MM.1S (cell line): ENCODE data around the gene GNAQ.

Experiments
- DNase-seq: peaks from one replicate; pipeline ENCODE4 v3.0.0-alpha.2; 2015
- H2AFZ ChIP-seq: fragments of 300-600 bp; sonication (generic); 2 replicates; pipeline ENCODE4 v1.6.0; 2016; ENCODE audit warnings: antibody characterized with exemption, low read length
- H3F3A ChIP-seq: fragments of 300-600 bp; sonication (generic); 2 replicates; pipeline ENCODE4 v1.6.1; 2016; ENCODE audit warnings: mild to moderate bottlenecking, antibody characterized with exemption, low read length, moderate library complexity, mixed read lengths; ENCODE audit not compliant: insufficient read depth
- H3K27ac ChIP-seq: fragments of 300-600 bp; sonication (generic); 2 replicates; pipeline ENCODE4 v1.5.1; 2016; ENCODE audit warnings: mild to moderate bottlenecking, low read length
- H3K27me3 ChIP-seq: fragments of 300-600 bp; sonication (generic); replicated peaks from 2 replicates; pipeline ENCODE4 v1.6.0; 2016; ENCODE audit warnings: low read length; ENCODE audit not compliant: insufficient read depth
- H3K36me3 ChIP-seq: fragments of 300-600 bp; sonication (generic); replicated peaks from 2 replicates; pipeline ENCODE4 v1.6.1; 2016; ENCODE audit warnings: mild to moderate bottlenecking, low read length, mixed read lengths; ENCODE audit not compliant: insufficient read depth
- H3K4me1 ChIP-seq: fragments of 300-600 bp; sonication (generic); 2 replicates; pipeline ENCODE4 v1.6.1; 2016; ENCODE audit warnings: low read length, mixed read lengths
- H3K4me2 ChIP-seq: fragments of 300-600 bp; sonication (generic); 2 replicates; pipeline ENCODE4 v1.6.0; 2016; ENCODE audit warnings: low read depth, low read length
- H3K4me3 ChIP-seq: fragments of 300-600 bp; sonication (generic); 2 replicates; pipeline ENCODE4 v1.5.1; 2016; ENCODE audit warnings: low read length, mixed read lengths
- H3K79me2 ChIP-seq: fragments of 300-600 bp; sonication (generic); 2 replicates; pipeline ENCODE4 v1.6.1; 2016; ENCODE audit warnings: mixed run types, low read length, mixed read lengths
- H3K9ac ChIP-seq: fragments of 300-600 bp; sonication (generic); 2 replicates; pipeline ENCODE4 v1.6.1; 2016; ENCODE audit warnings: low read length, mixed read lengths
- H3K9me2 ChIP-seq: fragments of 300-600 bp; sonication (generic); replicated peaks from 2 replicates; pipeline ENCODE4 v1.6.1; 2016; ENCODE audit warnings: mild to moderate bottlenecking, low read length, mixed read lengths; ENCODE audit not compliant: insufficient read depth
- H3K9me3 ChIP-seq: fragments of 300-600 bp; sonication (generic); replicated peaks from 2 replicates; pipeline ENCODE4 v1.6.1; 2016; ENCODE audit warnings: mild to moderate bottlenecking, low read length, mixed read lengths; ENCODE audit not compliant: insufficient read depth
- H4K20me1 ChIP-seq: fragments of 300-600 bp; sonication (generic); 2 replicates; pipeline ENCODE4 v1.6.1; 2016; ENCODE audit warnings: mild to moderate bottlenecking, low read length, moderate library complexity, mixed read lengths; ENCODE audit not compliant: insufficient read depth
- EZH2 ChIP-seq: fragments of 300-600 bp; sonication (generic); optimal IDR thresholded peaks from 2 replicates; pipeline ENCODE3; 2017; ENCODE audit warnings: low read depth, mild to moderate bottlenecking, antibody characterized with exemption, low read length, mixed read lengths
- EZH2phosphoT487 ChIP-seq: fragments of 300-600 bp; sonication (generic); IDR thresholded peaks from 2 replicates; pipeline ENCODE4 v1.6.1; 2018; ENCODE audit warnings: antibody characterized with exemption, low read length
- TF ChIP-seq, protein P1 (sequence below): fragments of 300-600 bp; sonication (generic); IDR thresholded peaks from 2 replicates; pipeline ENCODE4 v1.5.1; 2016; ENCODE audit warnings: antibody characterized with exemption, low read length, mixed read lengths

The GNAQ gene

GRCh38 chr9:77974434-77974833 lies 57.2 kb downstream of the GNAQ start:
- H3K27ac ChIP-seq: no peak overlapping the region
- no peak overlapping the region for H2AFZ ChIP-seq
- no peak overlapping the region for H3K9ac ChIP-seq
- H3K9me2 ChIP-seq: no peaks in the 10 kb centered on the region
- no peaks in the 10 kb centered on the region for H3K9me3 ChIP-seq
- no peaks in the 10 kb centered on the region for H4K20me1 ChIP-seq
- H3K4me2 ChIP-seq: no peak overlapping the region
- no peaks in the 10 kb centered on the region for H3K27me3 ChIP-seq
- no peak for DNase-seq
- no peaks in the 10 kb centered on the region for H3K36me3 ChIP-seq
- H3K79me2 ChIP-seq: no peaks in the 10 kb centered on the region
- H3F3A ChIP-seq: no peaks in the 10 kb centered on the region
- TF ChIP-seq EZH2 (no peak), EZH2phosphoT487 (no peak)
- TF ChIP-seq, protein P1, sequence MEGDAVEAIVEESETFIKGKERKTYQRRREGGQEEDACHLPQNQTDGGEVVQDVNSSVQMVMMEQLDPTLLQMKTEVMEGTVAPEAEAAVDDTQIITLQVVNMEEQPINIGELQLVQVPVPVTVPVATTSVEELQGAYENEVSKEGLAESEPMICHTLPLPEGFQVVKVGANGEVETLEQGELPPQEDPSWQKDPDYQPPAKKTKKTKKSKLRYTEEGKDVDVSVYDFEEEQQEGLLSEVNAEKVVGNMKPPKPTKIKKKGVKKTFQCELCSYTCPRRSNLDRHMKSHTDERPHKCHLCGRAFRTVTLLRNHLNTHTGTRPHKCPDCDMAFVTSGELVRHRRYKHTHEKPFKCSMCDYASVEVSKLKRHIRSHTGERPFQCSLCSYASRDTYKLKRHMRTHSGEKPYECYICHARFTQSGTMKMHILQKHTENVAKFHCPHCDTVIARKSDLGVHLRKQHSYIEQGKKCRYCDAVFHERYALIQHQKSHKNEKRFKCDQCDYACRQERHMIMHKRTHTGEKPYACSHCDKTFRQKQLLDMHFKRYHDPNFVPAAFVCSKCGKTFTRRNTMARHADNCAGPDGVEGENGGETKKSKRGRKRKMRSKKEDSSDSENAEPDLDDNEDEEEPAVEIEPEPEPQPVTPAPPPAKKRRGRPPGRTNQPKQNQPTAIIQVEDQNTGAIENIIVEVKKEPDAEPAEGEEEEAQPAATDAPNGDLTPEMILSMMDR: no peak
- H3K4me1 ChIP-seq: peaks cover 16% of the 10 kb centered on the region; the same call in 1 of the 2 replicates
- no peak overlapping the region for H3K4me3 ChIP-seq

GRCh38 chr9:77969083-77969482 lies 62.5 kb downstream of the GNAQ start:
- Histone ChIP-seq H3K4me2 (no peak overlapping the region), H3K9me2 (no peaks in the 10 kb centered on the region), H3K9ac (no peak overlapping the region), H3K36me3 (no peaks in the 10 kb centered on the region), H3K27ac (no peak overlapping the region), H3K4me3 (no peak overlapping the region), H3K27me3 (no peaks in the 10 kb centered on the region), H3F3A (no peaks in the 10 kb centered on the region), H4K20me1 (no peaks in the 10 kb centered on the region), H3K4me1 (no peaks in the 10 kb centered on the region), H3K79me2 (0 out of 2 replicates have a peak, but pooled peaks cover 2% of the 10 kb centered on the region), H3K9me3 (no peaks in the 10 kb centered on the region), H2AFZ (no peak overlapping the region)
- TF ChIP-seq, protein P1: no peak
- no peak for TF ChIP-seq EZH2phosphoT487
- no peak for DNase-seq

GRCh38 chr9:77968506-77968905 lies 63.1 kb downstream of the GNAQ start:
- TF ChIP-seq EZH2phosphoT487 (no peak), EZH2 (no peak)
- TF ChIP-seq, protein P1: no peak
- H3K27me3 ChIP-seq: no peaks in the 10 kb centered on the region
- 0 out of 2 replicates have a peak, but pooled peaks cover 2% of the 10 kb centered on the region for H3K79me2 ChIP-seq
- no peaks in the 10 kb centered on the region for H3K9me3 ChIP-seq
- no peak for DNase-seq
- H2AFZ ChIP-seq: no peak overlapping the region
- H3K9ac ChIP-seq: no peak overlapping the region
- no peaks in the 10 kb centered on the region for H4K20me1 ChIP-seq
- no peak overlapping the region for H3K27ac ChIP-seq
- H3K9me2 ChIP-seq: no peaks in the 10 kb centered on the region
- H3K36me3 ChIP-seq: no peaks in the 10 kb centered on the region
- no peak overlapping the region for H3K4me3 ChIP-seq
- H3F3A ChIP-seq: no peaks in the 10 kb centered on the region
- H3K4me2 ChIP-seq: no peak overlapping the region
- H3K4me1 ChIP-seq: no peaks in the 10 kb centered on the region
